Activated naive CD8-positive, alpha-beta T cell treated with anti-CD3 and anti-CD28 coated beads, Interleukin-2, amount 50 U/mL, for 16 hours (primary cell): ENCODE results near the gene CDC42BPA.
"Not testable (repeated sequence)": the region's sequence is repeated elsewhere in the genome, so short reads cannot be mapped to it uniquely, and the experiment has no call there.

Experiments used
- DNase-seq: peaks from one replicate; pipeline ENCODE4 v3.0.0-alpha.2; 2020; ENCODE audit warnings: low read depth, low spot score

The CDC42BPA gene

DNA sequence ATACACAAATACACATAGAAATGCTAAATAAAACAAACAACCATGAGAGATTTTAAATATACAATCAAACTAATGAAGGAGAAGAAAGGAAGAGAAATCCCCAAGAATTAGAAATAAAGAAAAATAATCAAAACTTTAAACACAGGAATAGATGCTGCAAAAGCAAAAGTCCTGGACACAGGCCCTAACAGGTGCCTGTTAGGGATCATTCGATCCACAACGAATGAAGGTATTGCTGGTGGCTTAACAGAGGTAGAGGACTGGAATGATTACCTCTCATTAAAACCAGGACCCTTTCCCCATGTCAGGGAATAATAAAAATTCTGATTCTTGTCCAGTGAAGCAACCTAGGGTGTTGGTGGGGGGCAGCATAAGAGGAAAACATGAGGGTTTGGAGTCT, 56.8 kb downstream of the CDC42BPA start:
- DNase-seq, result no peak

DNA sequence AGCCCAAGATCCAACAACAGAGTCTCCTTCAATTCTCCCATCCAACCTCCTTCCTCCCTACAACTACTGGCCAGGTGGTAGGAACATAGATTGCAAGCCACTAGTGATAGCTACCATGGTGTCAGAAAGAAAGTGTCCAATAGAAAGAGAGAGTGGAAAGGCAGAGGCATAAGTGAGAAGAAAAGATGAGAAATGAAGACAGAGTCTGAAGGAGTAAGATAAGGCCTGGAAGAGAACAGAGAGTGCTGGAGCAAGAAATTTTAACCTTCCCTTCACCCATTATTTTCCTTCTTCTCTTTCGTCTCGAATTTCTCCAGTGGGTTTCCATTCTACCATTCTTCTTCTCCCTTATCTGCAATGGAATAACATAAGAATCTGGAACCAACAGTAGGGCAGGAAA, 57.9 kb downstream of the CDC42BPA start:
- no peak for DNase-seq

DNA sequence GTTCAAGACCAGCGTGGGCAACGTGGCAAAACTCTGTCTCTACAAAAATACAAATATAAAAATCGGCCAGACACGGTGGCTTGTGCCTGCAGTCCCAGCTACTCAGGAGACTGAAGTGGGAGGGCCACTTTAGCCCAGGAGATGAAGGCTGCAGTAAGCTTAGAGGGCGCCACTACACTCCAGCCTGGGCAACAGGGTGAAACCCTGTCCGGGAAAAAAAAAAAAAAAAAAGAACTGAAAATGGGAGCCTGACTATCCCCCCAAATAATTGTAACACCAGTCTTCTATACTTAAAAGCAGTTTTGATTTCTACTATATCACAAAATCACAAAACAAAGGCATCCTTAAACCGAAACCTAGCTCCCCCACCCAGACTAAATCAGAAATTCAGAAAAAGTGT, 60.3 kb downstream of the CDC42BPA start:
- no peak for DNase-seq

DNA sequence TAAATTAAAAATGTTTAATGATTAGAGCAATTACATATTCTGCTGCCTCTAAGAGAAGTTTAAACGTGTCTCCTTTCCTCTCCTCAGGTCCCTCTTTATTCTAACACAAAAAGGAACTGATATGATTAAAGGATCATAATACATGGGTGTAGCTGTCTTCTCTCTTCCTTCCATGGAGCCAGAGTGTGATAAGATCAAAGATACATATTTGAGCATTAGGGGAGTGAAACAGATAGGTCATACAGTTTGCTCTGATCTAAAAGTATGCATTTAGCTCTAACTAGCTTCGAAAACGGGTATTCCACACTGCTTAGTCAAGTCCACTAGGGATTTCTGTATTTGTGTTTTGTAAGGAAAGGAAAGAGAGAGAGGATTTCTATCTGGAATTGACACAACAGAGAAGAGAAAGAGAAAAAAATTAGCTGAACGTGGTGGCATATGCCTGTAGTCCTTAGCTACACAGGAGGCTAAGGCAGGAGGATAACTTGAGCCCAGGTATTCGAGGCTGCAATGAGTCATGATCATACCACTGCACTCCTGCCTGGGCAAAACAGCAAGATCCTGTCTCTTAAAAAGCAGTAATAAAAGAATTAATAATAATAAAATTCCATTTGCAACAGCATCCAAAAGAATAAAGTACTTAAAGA, 63.1 kb downstream of the CDC42BPA start:
- DNase-seq, result no peak

DNA sequence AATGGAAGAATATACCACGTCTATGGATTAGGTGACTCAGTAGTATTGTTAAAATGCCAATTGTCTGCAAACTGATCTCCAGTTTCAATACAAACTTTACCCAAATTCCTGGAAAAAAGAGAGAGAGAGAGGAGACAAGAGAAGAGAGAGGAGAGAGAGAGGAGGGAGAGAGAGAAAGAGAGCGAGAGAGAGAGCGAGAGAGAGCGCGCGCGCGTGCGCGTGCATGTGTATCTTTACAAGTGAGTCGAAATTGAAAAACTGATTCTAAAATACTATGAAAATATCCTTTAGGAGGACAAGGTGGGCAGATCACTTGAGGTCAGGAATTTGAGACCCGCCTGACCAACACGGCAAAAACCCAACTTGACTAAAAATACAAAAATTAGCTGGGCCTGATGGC, 65.2 kb downstream of the CDC42BPA start:
- DNase-seq, result no peak

DNA sequence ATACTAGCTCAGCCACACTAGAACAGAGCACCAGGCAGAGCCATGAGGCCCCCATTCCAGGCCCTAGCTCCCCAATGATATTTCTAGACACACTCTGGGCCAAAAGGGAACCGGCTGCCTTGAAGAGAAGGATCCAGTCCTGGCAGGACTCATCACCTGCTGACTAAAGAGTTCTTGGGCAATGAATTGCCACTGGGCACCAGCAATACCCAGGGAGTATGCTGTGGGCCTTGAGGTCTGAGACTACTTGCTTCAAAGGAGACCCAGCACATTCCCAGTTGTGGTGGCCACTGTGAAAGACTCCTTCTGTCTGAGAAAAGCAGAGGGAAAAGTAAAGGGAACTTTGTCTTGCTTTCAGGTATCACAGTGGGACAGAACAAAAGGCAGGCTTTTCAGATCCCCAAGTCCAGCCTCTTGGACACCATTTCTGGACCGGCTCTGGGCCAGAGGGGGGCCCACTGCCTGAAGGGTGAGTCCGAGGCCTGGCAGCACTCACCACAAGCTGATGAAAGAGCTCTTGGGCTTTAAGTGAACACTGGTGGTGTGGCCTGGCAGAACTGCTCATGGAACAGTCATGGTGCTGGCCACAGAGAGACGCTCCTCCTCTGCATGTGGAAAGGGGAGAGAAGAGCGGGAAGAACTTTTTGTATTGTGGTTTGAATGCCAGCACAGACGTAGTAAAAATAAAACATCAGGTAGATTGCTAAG, 72.5 kb downstream of the CDC42BPA start:
- DNase-seq, result no peak

DNA sequence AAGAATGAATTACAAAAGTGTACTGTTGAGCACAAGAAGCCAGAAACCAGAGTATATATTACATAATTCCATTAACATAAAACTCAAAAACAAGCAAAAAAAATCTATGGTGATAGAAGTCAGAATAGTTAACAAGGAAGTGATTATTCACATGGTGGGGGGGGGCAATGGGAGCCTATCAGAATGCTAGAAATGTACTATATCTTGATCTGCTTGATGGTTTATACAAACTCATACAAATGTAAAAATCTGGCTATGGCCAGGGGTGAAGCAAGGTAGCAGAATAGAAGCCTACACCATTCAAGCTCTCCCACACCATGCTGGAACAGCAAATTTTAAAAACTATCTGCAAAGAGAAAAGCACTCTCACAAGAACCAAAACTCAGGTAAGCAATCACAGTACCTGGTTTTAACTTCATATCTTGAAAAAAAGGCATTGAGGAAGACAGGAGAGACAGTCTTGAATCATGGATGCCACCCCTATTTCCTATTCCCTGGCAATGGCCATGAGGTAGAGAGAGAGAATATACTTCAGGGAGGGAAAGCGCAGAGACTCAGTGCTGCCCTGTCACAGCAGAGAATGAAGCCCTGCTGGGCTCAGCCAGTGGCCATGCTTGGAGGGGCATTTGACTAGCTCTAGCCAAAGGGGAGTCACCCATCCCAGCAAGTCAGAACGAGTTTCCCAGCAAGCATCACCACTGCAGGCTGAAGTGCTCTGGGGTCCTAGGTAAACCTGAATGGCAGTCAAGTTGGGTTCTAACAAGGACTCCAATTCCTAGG, 73.8 kb downstream of the CDC42BPA start:
- DNase-seq, result no peak

DNA sequence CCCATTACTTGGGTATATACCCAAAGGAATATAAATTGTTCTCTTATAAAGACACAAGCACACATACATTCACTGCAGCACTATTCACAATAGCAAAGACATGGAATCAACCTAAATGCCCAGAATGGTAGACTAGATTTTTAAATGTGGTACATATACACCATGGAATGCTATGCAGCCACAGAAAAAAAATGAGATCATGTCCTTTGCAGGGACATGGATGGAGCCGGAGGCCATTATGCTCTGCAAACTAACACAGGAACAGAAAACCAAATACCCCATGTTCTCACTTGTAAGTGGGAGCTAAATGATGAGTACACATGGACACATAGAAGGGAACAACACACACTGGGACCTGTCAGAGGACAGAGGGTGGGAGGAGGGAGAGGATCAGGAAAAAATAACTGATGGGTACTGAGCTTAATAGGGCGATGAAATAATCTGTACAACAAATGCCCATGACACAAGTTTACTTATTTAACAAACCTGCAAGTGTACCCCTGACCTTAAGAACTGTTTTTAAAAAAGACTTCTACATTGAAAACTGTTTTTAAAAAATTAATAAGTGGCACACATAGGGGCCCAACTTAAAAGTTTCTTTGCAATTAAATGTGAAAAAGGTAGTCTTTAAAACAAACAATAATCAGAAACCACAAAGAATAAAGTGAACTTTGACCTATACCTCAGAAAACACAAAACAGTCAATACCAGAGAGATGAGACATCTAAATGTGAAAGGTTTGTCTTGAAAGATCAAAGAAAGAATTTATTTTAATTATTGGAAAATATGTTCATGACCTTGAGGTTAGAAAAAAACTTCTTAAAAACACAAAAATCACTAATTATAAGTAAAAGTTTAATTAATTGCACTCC, 75.2 kb downstream of the CDC42BPA start:
- DNase-seq, result no peak

DNA sequence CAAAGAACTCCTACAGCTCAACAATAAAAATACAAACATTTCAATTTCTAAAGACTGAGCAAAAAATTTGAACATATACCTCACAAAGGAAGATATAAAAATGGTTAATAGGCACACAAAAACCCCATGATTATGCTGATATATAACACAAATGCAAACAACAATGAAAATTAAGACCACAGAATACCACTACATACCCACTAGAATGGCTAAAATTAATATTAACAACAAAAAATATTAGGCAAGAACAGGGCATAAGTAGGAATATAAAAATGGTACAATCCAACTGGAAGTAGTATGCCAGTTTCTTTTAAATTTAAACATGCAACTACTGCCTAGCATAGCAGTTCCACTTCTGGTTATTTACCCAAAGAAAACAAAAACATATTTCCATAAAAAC, 77.3 kb downstream of the CDC42BPA start:
- no peak for DNase-seq

DNA sequence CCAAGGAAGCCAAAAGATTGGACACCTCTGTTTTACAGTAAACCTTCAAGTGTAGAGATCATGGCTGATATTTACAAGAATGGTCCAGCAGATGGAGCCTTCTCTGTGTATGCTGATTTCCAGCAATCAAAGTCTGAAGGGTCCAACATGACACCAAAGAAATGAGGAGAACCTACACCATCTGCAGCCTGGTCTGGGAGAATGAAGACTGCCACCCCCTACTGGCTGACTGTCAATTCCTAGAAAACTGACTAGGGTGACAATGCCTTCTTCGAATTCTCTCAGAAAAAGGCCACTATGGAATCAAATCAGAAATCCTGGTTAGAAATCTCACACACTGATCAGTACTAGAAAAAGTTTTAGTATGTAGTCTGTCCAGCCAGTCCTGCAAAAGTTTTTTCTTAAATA, 83.3 kb downstream of the CDC42BPA start:
- DNase-seq, result no peak

DNA sequence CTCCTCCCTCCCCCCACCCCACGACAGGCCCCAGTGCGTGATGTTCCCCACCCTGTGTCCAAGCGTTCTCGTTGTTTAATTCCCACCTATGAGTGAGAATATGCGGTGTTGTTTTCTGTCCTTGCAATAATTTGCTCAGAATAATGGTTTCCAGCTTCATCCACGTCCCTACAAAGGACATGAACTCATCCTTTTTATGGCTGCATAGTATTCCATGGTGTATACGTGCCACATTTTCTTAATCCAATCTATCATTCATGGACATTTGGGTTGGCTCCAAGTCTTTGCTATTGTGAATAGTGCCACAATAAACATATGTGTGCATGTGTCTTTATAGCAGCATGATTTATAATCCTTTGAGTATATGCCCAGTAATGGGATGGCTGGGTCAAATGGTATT, 87.2 kb downstream of the CDC42BPA start:
- DNase-seq, result not testable (repeated sequence)

DNA sequence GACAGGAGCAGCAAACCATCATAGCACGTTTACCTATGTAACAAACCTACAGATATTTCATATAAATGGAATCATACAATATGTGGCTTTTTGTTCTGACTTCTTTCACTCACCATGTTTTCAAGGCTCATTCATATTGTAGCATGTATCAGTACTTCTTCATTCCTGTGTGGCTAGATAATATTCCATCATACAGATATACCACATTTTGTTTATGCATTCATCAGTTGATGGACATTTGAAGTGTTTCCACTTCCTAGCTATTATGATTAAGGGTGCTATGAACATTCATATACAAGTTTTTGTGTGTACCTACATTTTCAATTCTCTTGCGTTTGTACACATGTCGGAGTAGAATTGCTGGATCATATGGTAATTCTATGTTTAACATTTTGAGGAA, 90.1 kb downstream of the CDC42BPA start:
- DNase-seq, result no peak

DNA sequence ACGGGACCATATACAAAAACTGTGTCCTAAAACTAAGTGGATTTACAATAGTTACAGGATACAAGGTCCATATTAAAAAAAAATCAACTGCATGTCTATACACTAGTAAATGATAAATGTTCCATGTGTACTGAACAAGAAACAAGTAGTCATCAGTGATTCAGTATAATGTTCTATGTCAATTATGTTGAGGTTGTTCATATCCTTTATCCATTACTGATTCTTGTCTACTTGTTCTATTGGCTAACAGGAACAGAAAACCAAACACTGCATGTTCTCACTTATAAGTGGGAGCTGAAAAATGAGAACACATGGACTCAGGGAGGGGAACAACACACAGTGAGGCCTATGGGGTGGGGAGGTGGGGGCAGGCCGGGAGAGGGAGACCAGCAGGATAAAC, 90.5 kb downstream of the CDC42BPA start:
- DNase-seq, result no peak

DNA sequence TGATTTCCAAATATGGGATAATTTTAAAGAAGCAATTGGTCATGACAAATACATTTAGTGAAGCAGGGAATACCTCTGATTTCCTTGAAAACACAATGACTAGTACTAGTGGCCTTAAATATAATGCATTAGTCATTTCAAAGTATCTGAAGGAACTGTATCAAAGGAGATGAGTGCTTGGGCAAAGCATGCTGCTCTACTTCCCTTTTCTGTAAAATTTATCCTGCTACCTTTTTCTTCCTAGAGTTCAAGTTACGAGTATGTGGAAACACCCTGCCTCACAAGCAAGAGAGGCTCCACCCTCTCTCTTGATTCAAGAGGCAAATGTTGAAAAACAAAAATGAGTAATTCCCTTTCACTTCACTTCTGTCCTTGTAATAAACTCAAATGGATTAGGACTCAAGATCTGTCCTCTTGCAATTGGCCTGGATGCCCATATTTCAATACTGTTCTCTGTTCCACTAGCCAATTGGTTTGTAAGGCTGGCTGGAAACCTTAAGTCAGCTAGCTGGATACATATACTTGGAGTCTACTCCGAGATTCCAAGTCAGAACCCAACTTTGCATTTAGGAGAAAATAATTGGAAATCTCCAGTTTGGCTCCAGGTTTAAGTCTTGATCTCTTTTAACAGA, 92.5 kb downstream of the CDC42BPA start:
- no peak for DNase-seq

DNA sequence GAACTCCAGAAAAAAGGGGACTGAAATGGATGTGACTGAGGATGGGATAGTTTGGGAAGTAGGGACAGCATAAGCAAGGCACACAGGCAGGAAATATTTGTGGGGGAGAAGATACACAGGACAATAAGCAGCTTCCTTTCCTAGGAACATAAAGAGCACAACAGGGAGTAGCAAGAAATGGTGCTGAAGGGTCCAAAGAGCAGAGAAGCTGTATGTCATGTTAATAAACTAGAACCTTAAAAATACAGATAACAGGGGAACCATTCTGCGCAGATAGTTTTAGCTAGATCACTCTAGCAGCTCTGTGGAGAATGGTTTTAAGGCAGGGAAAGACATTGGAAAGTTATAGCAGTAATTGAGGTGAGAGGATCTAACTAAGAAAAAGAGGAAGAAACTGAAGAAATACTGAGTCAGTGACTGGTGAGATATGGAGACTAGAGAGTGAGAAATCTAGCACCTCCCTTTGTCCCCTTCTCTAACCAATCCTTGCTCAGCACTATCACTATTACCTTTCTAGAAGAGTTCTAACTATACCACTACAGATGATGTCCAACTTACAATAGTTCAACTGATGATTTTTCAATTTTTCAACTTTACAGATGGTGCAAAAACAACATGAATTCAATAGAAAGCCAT, 95.0 kb downstream of the CDC42BPA start:
- DNase-seq, result no peak

DNA sequence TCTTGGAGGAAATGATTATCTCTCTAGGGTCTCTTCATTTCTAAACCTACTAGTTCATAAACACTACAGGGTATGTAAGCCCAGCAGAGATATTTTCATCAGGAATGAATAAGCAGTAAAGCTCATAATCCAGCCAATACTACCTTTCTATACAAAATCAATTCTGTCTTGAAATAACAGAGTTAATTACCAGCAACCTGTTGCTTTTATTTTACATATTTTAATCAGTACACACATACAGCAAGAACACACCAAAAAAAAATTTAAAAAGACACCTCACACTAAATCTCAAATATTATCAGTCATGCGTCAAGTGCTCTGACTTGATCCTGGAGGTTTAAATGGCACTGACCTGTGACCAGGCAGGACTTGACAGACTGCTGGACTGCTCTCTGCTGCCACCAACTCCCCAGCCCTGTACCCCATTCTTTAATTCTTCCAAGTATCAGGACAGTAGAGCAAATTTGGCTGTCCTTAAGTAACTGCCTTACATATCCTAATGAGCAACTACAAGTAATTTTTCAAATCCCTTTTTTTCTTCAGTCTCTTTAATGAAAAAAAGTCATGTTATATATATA, 98.5 kb downstream of the CDC42BPA start:
- no peak for DNase-seq

DNA sequence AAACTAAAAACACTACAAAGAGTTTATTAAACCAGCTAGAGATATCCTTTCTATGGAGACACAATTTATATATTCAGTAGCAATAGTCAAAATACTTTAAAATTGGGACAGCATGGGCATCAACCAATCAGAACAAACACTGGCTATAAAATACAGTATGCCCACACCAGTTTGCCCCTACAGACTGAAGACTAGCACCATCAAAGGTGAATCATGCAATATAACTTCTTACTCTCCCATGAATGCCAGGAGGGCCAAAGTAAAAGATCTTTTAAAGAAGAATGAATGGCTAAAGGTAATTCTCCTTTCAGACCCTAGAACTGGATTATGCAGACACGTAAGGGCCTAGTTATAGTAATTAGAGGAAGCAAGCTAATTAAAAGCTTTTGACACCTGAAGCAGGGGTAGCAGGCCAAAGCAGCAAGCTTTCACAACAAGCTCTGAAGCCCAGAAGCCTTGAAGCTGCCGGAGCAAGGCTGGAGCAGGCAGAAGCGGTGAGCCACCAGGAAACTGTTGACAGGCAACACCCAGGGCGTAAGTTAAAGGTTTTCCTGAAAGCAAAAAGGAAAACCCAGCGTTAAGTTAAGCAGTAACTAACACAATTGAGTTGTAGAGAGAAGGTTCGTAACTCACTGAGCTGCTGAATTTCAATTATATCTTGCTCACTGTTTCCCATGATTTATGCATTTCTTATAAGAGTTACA, 99.3 kb downstream of the CDC42BPA start:
- DNase-seq, result no peak

DNA sequence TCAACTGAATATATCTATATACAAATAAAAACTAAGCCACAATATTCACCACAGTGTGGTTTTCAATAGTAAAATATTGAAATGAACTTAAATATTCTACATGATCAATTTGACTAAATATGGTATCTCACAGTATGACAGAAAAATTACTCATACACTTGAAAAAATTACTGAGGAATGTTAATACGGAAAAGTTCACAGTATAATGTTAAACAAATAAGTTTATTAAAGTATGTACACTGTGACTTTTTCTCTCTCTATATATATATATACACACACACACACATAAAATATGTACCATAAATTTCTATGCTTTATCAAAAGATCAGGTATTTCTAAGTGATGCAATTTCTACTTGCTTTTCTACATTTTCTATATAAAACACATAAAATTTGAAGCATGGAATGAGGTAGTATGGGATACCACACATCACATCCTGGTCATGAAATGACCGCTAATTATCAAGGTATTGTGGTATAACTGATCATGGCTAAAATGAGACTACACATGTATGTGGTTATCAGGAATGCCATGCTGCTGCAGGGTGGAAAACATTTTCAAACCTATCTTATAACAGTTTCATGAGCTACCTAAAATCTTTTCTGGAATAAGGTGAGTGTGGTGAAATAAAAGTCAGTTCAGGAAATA, 102.3 kb downstream of the CDC42BPA start:
- no peak for DNase-seq

DNA sequence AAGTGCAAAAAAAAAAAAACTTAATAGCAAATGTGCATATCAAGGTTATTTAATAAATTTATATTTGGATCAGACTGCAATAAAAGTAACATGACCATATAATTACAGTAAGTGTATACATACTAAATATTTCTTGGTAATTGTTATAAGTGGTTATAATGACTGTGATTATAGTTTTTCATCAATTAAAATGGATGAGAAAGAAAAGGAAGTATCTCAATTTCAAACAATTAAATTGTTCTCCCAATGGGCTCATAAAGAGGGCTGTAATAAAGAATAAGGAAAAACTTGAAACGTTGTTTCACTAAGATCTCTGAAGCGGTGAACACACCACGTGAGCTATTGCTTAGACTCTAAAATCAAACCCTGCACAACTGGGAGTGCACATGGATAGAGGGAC, 104.1 kb downstream of the CDC42BPA start:
- no peak for DNase-seq
